Erythroblast (primary cell): Measurements from ENCODE around the gene ATP1A2.

Experiments
- GATA1 ChIP-seq: IDR thresholded peaks from 2 replicates; pipeline ENCODE4 v1.6.1; 2011; ENCODE audit warnings: low read depth, mild to moderate bottlenecking, control low read depth, low read length, moderate library complexity
- POLR2A ChIP-seq: IDR thresholded peaks from 2 replicates; pipeline ENCODE4 v1.6.1; 2011; ENCODE audit warnings: mild to moderate bottlenecking, low read length

- TF ChIP-seq POLR2A (no peak), GATA1 (no peak)
These were observed 44.3 kb upstream of the ATP1A2 start for GRCh38 chr1:160071289-160071688.
